Progenitor cell of endocrine pancreas (in vitro differentiated cells): Measurements from ENCODE around the gene CEMIP2. TPM values are rescaled to one million over a fixed set of nuclear protein-coding genes. Genes with fewer than 3 reads are reported as not detected.

Source experiments
- DNase-seq: peaks from one replicate; pipeline ENCODE4 v3.0.0; 2021; ENCODE audit warnings: low spot score; ENCODE audit not compliant: unreplicated experiment
- H3K27ac Mint-ChIP-seq: 2 replicates; pipeline ENCODE4 v1.8.0; 2021; ENCODE audit warnings: mild to moderate bottlenecking, moderate library complexity, mixed read lengths
- H3K27me3 Mint-ChIP-seq: 2 replicates; pipeline ENCODE4 v1.8.0; 2021; ENCODE audit warnings: mixed read lengths
- H3K36me3 Mint-ChIP-seq: 2 replicates; pipeline ENCODE4 v1.8.0; 2022; ENCODE audit warnings: mixed read lengths; ENCODE audit not compliant: insufficient read depth
- H3K4me1 Mint-ChIP-seq: 2 replicates; pipeline ENCODE4 v1.8.0; 2021; ENCODE audit warnings: low read depth, mixed read lengths
- H3K4me3 Mint-ChIP-seq: 2 replicates; pipeline ENCODE4 v1.8.0; 2021; ENCODE audit warnings: low read depth, mild to moderate bottlenecking, moderate library complexity, mixed read lengths
- H3K9me3 Mint-ChIP-seq: 2 replicates; pipeline ENCODE4 v1.8.0; 2021; ENCODE audit warnings: low read depth, mixed read lengths
- CTCF ChIP-seq: fragments of 200-600 bp; sonication (generic); IDR thresholded peaks from one replicate; pipeline ENCODE4 v1.5.0; 2021; ENCODE audit warnings: antibody characterized with exemption, mild to moderate bottlenecking; ENCODE audit not compliant: unreplicated experiment
- total RNA-seq: library from RNA; stranded (reverse); gene quantifications from 2 replicates; pipeline ENCODE4 v1.2.1, GENCODE V29; 2021

The CEMIP2 gene
- total RNA-seq, 1 donor from 2014 or later, result 56.7 TPM

- Mint-ChIP-seq H3K9me3 (peaks cover 3% of the 10 kb centered on the region), H3K27me3 (no peaks in the 10 kb centered on the region), H3K4me3 (no peak overlapping the region), H3K27ac (no peak overlapping the region), H3K4me1 (peaks cover 4% of the 10 kb centered on the region), H3K36me3 (no peaks in the 10 kb centered on the region)
- no peak for DNase-seq
- TF ChIP-seq CTCF, result no peak
Observed at GRCh38 chr9:71781391-71781790, 13.1 kb upstream of the CEMIP2 start.

- Mint-ChIP-seq H3K27ac (no peak overlapping the region), H3K9me3 (peaks cover 3% of the 10 kb centered on the region), H3K4me3 (no peak overlapping the region), H3K27me3 (no peaks in the 10 kb centered on the region), H3K36me3 (no peaks in the 10 kb centered on the region), H3K4me1 (peaks cover 4% of the 10 kb centered on the region)
- TF ChIP-seq CTCF, result no peak
- DNase-seq, result no peak
Observed at GRCh38 chr9:71780953-71781352, 12.6 kb upstream of the CEMIP2 start.

GRCh38 chr9:71778085-71778484 is 9.8 kb upstream of the CEMIP2 start:
- H3K27me3 Mint-ChIP-seq, result no peaks in the 10 kb centered on the region
- TF ChIP-seq CTCF, result no peak
- peaks cover under 1% of the 10 kb centered on the region for H3K4me1 Mint-ChIP-seq
- no peak overlapping the region for H3K4me3 Mint-ChIP-seq
- H3K9me3 Mint-ChIP-seq, result no peaks in the 10 kb centered on the region
- H3K27ac Mint-ChIP-seq, result no peak overlapping the region
- no peak for DNase-seq
- H3K36me3 Mint-ChIP-seq, result no peaks in the 10 kb centered on the region

GRCh38 chr9:71774920-71775319 is 6.6 kb upstream of the CEMIP2 start:
- Mint-ChIP-seq H3K27me3 (peaks cover 10% of the 10 kb centered on the region), H3K4me3 (no peak overlapping the region), H3K27ac (no peak overlapping the region), H3K4me1 (no peaks in the 10 kb centered on the region), H3K9me3 (no peaks in the 10 kb centered on the region), H3K36me3 (no peaks in the 10 kb centered on the region)
- TF ChIP-seq CTCF, result no peak
- DNase-seq, result no peak

- TF ChIP-seq CTCF, result no peak
- DNase-seq, result no peak
- Mint-ChIP-seq H3K9me3 (no peaks in the 10 kb centered on the region), H3K4me3 (no peak overlapping the region), H3K27ac (no peak overlapping the region), H3K36me3 (no peaks in the 10 kb centered on the region), H3K27me3 (peaks cover 14% of the 10 kb centered on the region), H3K4me1 (peaks cover under 1% of the 10 kb centered on the region)
Observed at GRCh38 chr9:71772726-71773125, 4.4 kb upstream of the CEMIP2 start.
